Activated T-helper 17 cell treated with anti-CD3 and anti-CD28 coated beads, Interleukin-2, amount 50 U/mL, for 72 hours (primary cell): ENCODE data around the gene STRN. TPM values are rescaled to one million over a fixed set of nuclear protein-coding genes. Genes with fewer than 3 reads are reported as not detected.

Experiments
- total RNA-seq, 2 donors: library from RNA; stranded (reverse); gene quantifications; one replicate each; pipeline ENCODE4 v1.2.3, GENCODE V29; 2022

Gene STRN
- total RNA-seq, 2 donors from 2014 or later = 25.5 to 29.6 TPM

Other genes starting within 250 kb of the STRN start
- gene HEATR5B, start 117.8 kb upstream of the STRN start, total RNA-seq = 10 to 100 TPM; 23.2 to 23.9 TPM
- 10 to 100 TPM; 12.4 to 17.9 TPM for gene GPATCH11, start 118.0 kb upstream of the STRN start, total RNA-seq
- 10 to 100 TPM; 25.4 to 45.1 TPM for gene EIF2AK2, start 190.4 kb upstream of the STRN start, total RNA-seq
- gene SULT6B1, start 222.1 kb upstream of the STRN start, total RNA-seq = not detected
- 10 to 100 TPM; 44.5 to 49.6 TPM for gene CEBPZOS, start 230.0 kb upstream of the STRN start, total RNA-seq